Hepatocyte (in vitro differentiated cells): ENCODE measurements around the gene TGM2. TPM values are rescaled to one million over a fixed set of nuclear protein-coding genes. Genes with fewer than 3 reads are reported as not detected.

Source experiments
- DNase-seq: peaks from one replicate; pipeline ENCODE4 v3.0.0-alpha.2; 2016; ENCODE audit warnings: low spot score
- H2AFZ ChIP-seq: fragments of 200-600 bp; sonication (generic); 2 replicates; pipeline ENCODE4 v1.6.0; 2016; ENCODE audit warnings: antibody characterized with exemption, mild to moderate bottlenecking
- H3K27ac ChIP-seq: fragments of 200-600 bp; sonication (generic); 2 replicates; pipeline ENCODE4 v1.5.1; 2016; ENCODE audit warnings: mild to moderate bottlenecking
- H3K27me3 ChIP-seq: fragments of 200-600 bp; sonication (generic); 2 replicates; pipeline ENCODE4 v1.6.1; 2016
- H3K36me3 ChIP-seq: fragments of 200-600 bp; sonication (generic); replicated peaks from 2 replicates; pipeline ENCODE4 v1.5.1; 2016; ENCODE audit warnings: low read depth; ENCODE audit not compliant: insufficient read depth
- H3K4me1 ChIP-seq: fragments of 200-600 bp; sonication (generic); 2 replicates; pipeline ENCODE4 v1.5.1; 2016; ENCODE audit warnings: mild to moderate bottlenecking, moderate library complexity; ENCODE audit not compliant: insufficient read depth
- H3K4me2 ChIP-seq: fragments of 200-600 bp; sonication (generic); 2 replicates; pipeline ENCODE4 v1.6.0; 2016
- H3K4me3 ChIP-seq: fragments of 200-600 bp; sonication (generic); 2 replicates; pipeline ENCODE4 v1.5.1; 2016; ENCODE audit warnings: mild to moderate bottlenecking
- H3K79me2 ChIP-seq: fragments of 200-600 bp; sonication (generic); 2 replicates; pipeline ENCODE4 v1.6.0; 2017; ENCODE audit warnings: mild to moderate bottlenecking
- H3K9me2 ChIP-seq: fragments of 200-600 bp; sonication (generic); replicated peaks from 2 replicates; pipeline ENCODE4 v1.6.0; 2017; ENCODE audit warnings: mild to moderate bottlenecking; ENCODE audit not compliant: insufficient read depth
- H3K9me3 ChIP-seq: fragments of 200-600 bp; sonication (generic); 2 replicates; pipeline ENCODE4 v1.5.1; 2016; ENCODE audit warnings: low read depth, mild to moderate bottlenecking
- H4K20me1 ChIP-seq: fragments of 200-600 bp; sonication (generic); 2 replicates; pipeline ENCODE4 v1.6.0; 2016; ENCODE audit warnings: mild to moderate bottlenecking; ENCODE audit not compliant: insufficient read depth, poor library complexity, severe bottlenecking
- CTCF ChIP-seq: fragments of 200-600 bp; sonication (generic); IDR thresholded peaks from 2 replicates; pipeline ENCODE4 v1.5.1; 2016; ENCODE audit warnings: antibody characterized with exemption, mild to moderate bottlenecking; ENCODE audit not compliant: poor library complexity
- EZH2 ChIP-seq: fragments of 200-600 bp; sonication (generic); IDR thresholded peaks from 2 replicates; pipeline ENCODE4 v1.6.1; 2016; ENCODE audit warnings: antibody characterized with exemption, mild to moderate bottlenecking, borderline replicate concordance
- EZH2phosphoT487 ChIP-seq: fragments of 200-600 bp; sonication (generic); IDR thresholded peaks from one replicate; pipeline ENCODE4 v1.6.1; 2018; ENCODE audit warnings: antibody characterized with exemption, mild to moderate bottlenecking, low read depth, moderate library complexity; ENCODE audit not compliant: unreplicated experiment, severe bottlenecking
- WGBS: methylation state at CpG from one replicate; pipeline ENCODE4 v1.1.6; 2016; ENCODE audit warnings: low lambda C conversion rate; ENCODE audit errors: missing lambda C conversion rate; 5-methylcytosine and 5-hydroxymethylcytosine counted together
- polyA plus RNA-seq: library from polyadenylated mRNA; unstranded; fragments of >200 nt; fragmentation: Nextera tagmentation; extraction: Ambion mirVana; gene quantifications from 2 replicates; pipeline ENCODE4 v1.2.1, GENCODE V29; 2016
- total RNA-seq: library from RNA; depleted of rRNA; stranded (reverse); fragments of >200 nt; gene quantifications from 2 replicates; pipeline ENCODE4 v1.2.3, GENCODE V29; 2014

The TGM2 gene
- total and polyA plus RNA-seq, 2 experiments from 2014 or later = 85.8 to 133 TPM

GRCh38 chr20:38146628-38147027, 18.4 kb downstream of the TGM2 start:
- H2AFZ ChIP-seq = no peak overlapping the region
- 97% methylated on average over 19 of the region's 20 CpGs for WGBS
- no peaks in the 10 kb centered on the region for H4K20me1 ChIP-seq
- no peaks in the 10 kb centered on the region for H3K9me2 ChIP-seq
- H3K4me3 ChIP-seq = no peak overlapping the region
- no peaks in the 10 kb centered on the region for H3K36me3 ChIP-seq
- no peaks in the 10 kb centered on the region for H3K27me3 ChIP-seq
- H3K4me1 ChIP-seq = peaks cover 32% of the 10 kb centered on the region
- no peaks in the 10 kb centered on the region for H3K79me2 ChIP-seq
- no peaks in the 10 kb centered on the region for H3K9me3 ChIP-seq
- no peak overlapping the region for H3K27ac ChIP-seq
- no peak overlapping the region for H3K4me2 ChIP-seq
- DNase-seq = no peak
- TF ChIP-seq EZH2phosphoT487 = no peak
- no peak for TF ChIP-seq CTCF
- TF ChIP-seq EZH2 = no peak

GRCh38 chr20:38146156-38146555, 18.9 kb downstream of the TGM2 start:
- Histone ChIP-seq H3K27ac (no peak overlapping the region), H3K36me3 (no peaks in the 10 kb centered on the region), H3K79me2 (no peaks in the 10 kb centered on the region), H3K4me2 (no peak overlapping the region), H3K4me1 (peaks cover 30% of the 10 kb centered on the region), H3K4me3 (no peak overlapping the region), H2AFZ (no peak overlapping the region), H3K27me3 (no peaks in the 10 kb centered on the region), H3K9me2 (no peaks in the 10 kb centered on the region), H4K20me1 (no peaks in the 10 kb centered on the region), H3K9me3 (no peaks in the 10 kb centered on the region)
- TF ChIP-seq EZH2phosphoT487 (no peak), EZH2 (no peak), CTCF (no peak)
- WGBS = 95% methylated on average over 4 of the region's 4 CpGs
- DNase-seq = no peak

- peaks cover 30% of the 10 kb centered on the region for H3K4me1 ChIP-seq
- no peaks in the 10 kb centered on the region for H4K20me1 ChIP-seq
- H2AFZ ChIP-seq = no peak overlapping the region
- H3K27ac ChIP-seq = peak overlapping the region; percentile 99
- H3K27me3 ChIP-seq = no peaks in the 10 kb centered on the region
- H3K36me3 ChIP-seq = no peaks in the 10 kb centered on the region
- DNase-seq = no peak
- no peaks in the 10 kb centered on the region for H3K9me2 ChIP-seq
- TF ChIP-seq EZH2 = no peak
- TF ChIP-seq EZH2phosphoT487 = no peak
- TF ChIP-seq CTCF = no peak
- no peak overlapping the region for H3K4me3 ChIP-seq
- H3K4me2 ChIP-seq = no peak overlapping the region
- H3K9me3 ChIP-seq = no peaks in the 10 kb centered on the region
- H3K79me2 ChIP-seq = no peaks in the 10 kb centered on the region
- WGBS = over 99% methylated on average over 4 of the region's 4 CpGs
These were observed 19.4 kb downstream of the TGM2 start for GRCh38 chr20:38145729-38146075.

GRCh38 chr20:38144974-38145728, 19.9 kb downstream of the TGM2 start:
- no peak overlapping the region for H3K4me3 ChIP-seq
- TF ChIP-seq EZH2 = no peak
- TF ChIP-seq CTCF = no peak
- no peak for TF ChIP-seq EZH2phosphoT487
- no peaks in the 10 kb centered on the region for H3K79me2 ChIP-seq
- H3K36me3 ChIP-seq = no peaks in the 10 kb centered on the region
- H3K27me3 ChIP-seq = no peaks in the 10 kb centered on the region
- no peak for DNase-seq
- peak overlapping the region; percentile 99 for H3K27ac ChIP-seq
- H2AFZ ChIP-seq = no peak overlapping the region
- WGBS = 80% methylated on average over 9 of the region's 9 CpGs
- no peaks in the 10 kb centered on the region for H4K20me1 ChIP-seq
- H3K9me2 ChIP-seq = no peaks in the 10 kb centered on the region
- peak overlapping the region; percentile 55 for H3K4me2 ChIP-seq
- H3K4me1 ChIP-seq = peaks cover 32% of the 10 kb centered on the region
- no peaks in the 10 kb centered on the region for H3K9me3 ChIP-seq
